ENCODE data around the gene NOXO1.
"Not testable (repeated sequence)": the region's sequence is repeated elsewhere in the genome, so short reads cannot be mapped to it uniquely, and the experiment has no call there.

NOXO1 gene

GRCh38 chr16:1963806-1964505, 17.3 kb downstream of the NOXO1 start:
- peak; percentile 43 for DNase-seq (ENCODE audit: low read depth)
- no peak for TF ChIP-seq CTCF (IDR thresholded peaks at IDR 0.05; ENCODE audit: low read length, missing control alignments)
- peak overlapping the region; percentile 90 for H3K4me3 ChIP-seq (replicated peaks; ENCODE audit: low read depth, low read length)

GRCh38 chr16:1962161-1963153, 18.8 kb downstream of the NOXO1 start:
- not testable (repeated sequence) for DNase-seq (ENCODE audit: low read depth)

GRCh38 chr16:1961651-1962067, 19.6 kb downstream of the NOXO1 start:
- H3K4me3 ChIP-seq (replicated peaks; ENCODE audit: low read depth, low read length): no peak overlapping the region
- TF ChIP-seq CTCF (IDR thresholded peaks at IDR 0.05; ENCODE audit: low read length, missing control alignments): no peak
- no peak for DNase-seq (ENCODE audit: low read depth)

More at GRCh38 chr16:1962161-1963153, 18.8 kb downstream of the NOXO1 start:
- H3K4me3 ChIP-seq (replicated peaks; ENCODE audit: low read depth, low read length): peak overlapping the region; percentile 90

GRCh38 chr16:1960665-1961630, 20.3 kb downstream of the NOXO1 start:
- DNase-seq (ENCODE audit: low read depth): peak; percentile 32
- no peak for TF ChIP-seq CTCF (IDR thresholded peaks at IDR 0.05; ENCODE audit: low read length, missing control alignments)
- H3K4me3 ChIP-seq (replicated peaks; ENCODE audit: low read depth, low read length): peak overlapping the region; percentile 89

GRCh38 chr16:1959269-1960039, 21.8 kb downstream of the NOXO1 start, which contains the start of gene NDUFB10:
Gene NDUFB10 (plus strand): TSS chr16:1959538. CDS start chr16:1959625, 87 bp downstream.
- TF ChIP-seq CTCF (IDR thresholded peaks at IDR 0.05; ENCODE audit: low read length, missing control alignments): peak; percentile 30
- peak; percentile 92 for DNase-seq (ENCODE audit: low read depth)
- H3K4me3 ChIP-seq (replicated peaks; ENCODE audit: low read depth, low read length): peak within 1 kb of the TSS; percentile 89

- H3K4me3 ChIP-seq (replicated peaks; ENCODE audit: low read depth, low read length): no peak overlapping the region
- TF ChIP-seq CTCF (IDR thresholded peaks at IDR 0.05; ENCODE audit: low read length, missing control alignments): no peak
Observed at GRCh38 chr16:1958715-1959268, 22.5 kb downstream of the NOXO1 start.

GRCh38 chr16:1958143-1958491, 23.2 kb downstream of the NOXO1 start:
- not testable (repeated sequence) for H3K4me3 ChIP-seq (replicated peaks; ENCODE audit: low read depth, low read length); DNase-seq (ENCODE audit: low read depth)

More at GRCh38 chr16:1958715-1959268, 22.5 kb downstream of the NOXO1 start:
- no peak for DNase-seq (ENCODE audit: low read depth)

- DNase-seq (ENCODE audit: low read depth); H3K4me3 ChIP-seq (replicated peaks; ENCODE audit: low read depth, low read length): not testable (repeated sequence)
Observed at GRCh38 chr16:1957434-1958142, 23.7 kb downstream of the NOXO1 start.
